Measurements from ENCODE around the gene RAPH1. TPM values are rescaled to one million over a fixed set of nuclear protein-coding genes. Genes with fewer than 3 reads are reported as not detected.

Gene RAPH1
- total RNA-seq, 1 donor from 2014 or later = 25.7 TPM

GRCh38 chr2:203418271-203418670 is 116.8 kb downstream of the RAPH1 start:
- no peak overlapping the region for H3K27ac Mint-ChIP-seq (ENCODE audit: unreplicated experiment)
- TF ChIP-seq, protein P1, sequence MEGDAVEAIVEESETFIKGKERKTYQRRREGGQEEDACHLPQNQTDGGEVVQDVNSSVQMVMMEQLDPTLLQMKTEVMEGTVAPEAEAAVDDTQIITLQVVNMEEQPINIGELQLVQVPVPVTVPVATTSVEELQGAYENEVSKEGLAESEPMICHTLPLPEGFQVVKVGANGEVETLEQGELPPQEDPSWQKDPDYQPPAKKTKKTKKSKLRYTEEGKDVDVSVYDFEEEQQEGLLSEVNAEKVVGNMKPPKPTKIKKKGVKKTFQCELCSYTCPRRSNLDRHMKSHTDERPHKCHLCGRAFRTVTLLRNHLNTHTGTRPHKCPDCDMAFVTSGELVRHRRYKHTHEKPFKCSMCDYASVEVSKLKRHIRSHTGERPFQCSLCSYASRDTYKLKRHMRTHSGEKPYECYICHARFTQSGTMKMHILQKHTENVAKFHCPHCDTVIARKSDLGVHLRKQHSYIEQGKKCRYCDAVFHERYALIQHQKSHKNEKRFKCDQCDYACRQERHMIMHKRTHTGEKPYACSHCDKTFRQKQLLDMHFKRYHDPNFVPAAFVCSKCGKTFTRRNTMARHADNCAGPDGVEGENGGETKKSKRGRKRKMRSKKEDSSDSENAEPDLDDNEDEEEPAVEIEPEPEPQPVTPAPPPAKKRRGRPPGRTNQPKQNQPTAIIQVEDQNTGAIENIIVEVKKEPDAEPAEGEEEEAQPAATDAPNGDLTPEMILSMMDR (conservative IDR thresholded peaks at IDR 0.05) = no peak
- peaks cover 43% of the 10 kb centered on the region for H3K36me3 Mint-ChIP-seq (ENCODE audit: low read depth)
- no peak overlapping the region for H3K4me3 Mint-ChIP-seq
- DNase-seq (ENCODE audit: low read depth, low spot score) = no peak
- no peaks in the 10 kb centered on the region for H3K27me3 Mint-ChIP-seq (ENCODE audit: low read depth)
- no peaks in the 10 kb centered on the region for H3K4me1 Mint-ChIP-seq
- no peaks in the 10 kb centered on the region for H3K9me3 Mint-ChIP-seq

- Mint-ChIP-seq H3K36me3 (ENCODE audit: low read depth) (peaks cover 36% of the 10 kb centered on the region), H3K9me3 (no peaks in the 10 kb centered on the region), H3K27ac (ENCODE audit: unreplicated experiment) (no peak overlapping the region), H3K27me3 (ENCODE audit: low read depth) (no peaks in the 10 kb centered on the region), H3K4me3 (no peak overlapping the region), H3K4me1 (no peaks in the 10 kb centered on the region)
- DNase-seq (ENCODE audit: low read depth, low spot score) = no peak
- TF ChIP-seq, protein P1 (conservative IDR thresholded peaks at IDR 0.05) = no peak
These were observed 121.3 kb downstream of the RAPH1 start for GRCh38 chr2:203413796-203414195.

DNA sequence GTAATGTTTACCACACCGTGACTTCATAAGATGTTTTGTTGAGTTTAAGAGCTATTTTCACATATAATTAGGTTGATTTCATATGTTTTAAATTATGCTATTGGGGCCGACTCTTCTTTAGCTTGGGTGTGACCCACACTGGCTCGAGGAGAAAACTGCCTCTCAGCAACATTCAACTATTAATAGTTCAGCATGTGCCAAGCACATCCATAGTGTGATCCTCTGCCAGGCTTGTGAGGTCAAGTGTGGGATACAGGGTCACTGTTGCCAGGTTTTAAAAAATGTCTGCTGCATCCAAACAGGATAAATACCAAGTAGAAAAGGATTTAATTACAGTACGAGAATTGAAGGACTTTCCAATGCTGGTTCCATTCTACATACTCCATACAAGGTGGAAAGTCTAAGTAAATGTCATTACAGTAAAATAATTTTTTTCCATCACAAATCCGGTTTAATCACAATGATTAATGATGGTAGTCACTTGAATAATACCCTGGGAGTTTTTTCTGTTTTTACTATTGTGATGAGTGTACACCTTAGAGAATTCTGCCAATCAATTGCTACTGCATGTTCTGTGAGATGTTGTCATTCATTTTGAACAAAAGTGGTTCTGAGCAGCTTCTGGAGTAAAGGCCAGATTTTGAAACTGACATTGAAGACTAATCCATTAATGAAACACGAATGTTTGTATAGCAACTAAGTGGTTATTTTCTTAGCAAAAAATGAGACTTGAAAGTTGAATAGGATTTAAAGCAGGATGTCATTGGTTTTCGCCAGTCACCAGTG is 122.4 kb downstream of the RAPH1 start:
- no peaks in the 10 kb centered on the region for H3K9me3 Mint-ChIP-seq
- peaks cover 27% of the 10 kb centered on the region for H3K36me3 Mint-ChIP-seq (ENCODE audit: low read depth)
- H3K27me3 Mint-ChIP-seq (ENCODE audit: low read depth) = no peaks in the 10 kb centered on the region
- H3K27ac Mint-ChIP-seq (ENCODE audit: unreplicated experiment) = peak overlapping the region; percentile 7
- H3K4me3 Mint-ChIP-seq = no peak overlapping the region
- TF ChIP-seq, protein P1 (conservative IDR thresholded peaks at IDR 0.05) = no peak
- H3K4me1 Mint-ChIP-seq = no peaks in the 10 kb centered on the region
- no peak for DNase-seq (ENCODE audit: low read depth, low spot score)

GRCh38 chr2:203407496-203407895 is 127.6 kb downstream of the RAPH1 start:
- Mint-ChIP-seq H3K9me3 (no peaks in the 10 kb centered on the region), H3K4me3 (no peak overlapping the region), H3K4me1 (no peaks in the 10 kb centered on the region), H3K27me3 (ENCODE audit: low read depth) (no peaks in the 10 kb centered on the region), H3K36me3 (ENCODE audit: low read depth) (peaks cover 22% of the 10 kb centered on the region), H3K27ac (ENCODE audit: unreplicated experiment) (no peak overlapping the region)
- DNase-seq (ENCODE audit: low read depth, low spot score) = no peak
- TF ChIP-seq, protein P1 (conservative IDR thresholded peaks at IDR 0.05) = no peak

GRCh38 chr2:203404996-203405395 is 130.1 kb downstream of the RAPH1 start:
- H3K4me1 Mint-ChIP-seq = peaks cover 6% of the 10 kb centered on the region
- peaks cover 17% of the 10 kb centered on the region for H3K36me3 Mint-ChIP-seq (ENCODE audit: low read depth)
- no peaks in the 10 kb centered on the region for H3K9me3 Mint-ChIP-seq
- DNase-seq (ENCODE audit: low read depth, low spot score) = no peak
- no peak overlapping the region for H3K4me3 Mint-ChIP-seq
- TF ChIP-seq, protein P1 (conservative IDR thresholded peaks at IDR 0.05) = no peak
- H3K27ac Mint-ChIP-seq (ENCODE audit: unreplicated experiment) = no peak overlapping the region
- no peaks in the 10 kb centered on the region for H3K27me3 Mint-ChIP-seq (ENCODE audit: low read depth)
